ENCODE measurements around the gene CAMKMT. TPM values are rescaled to one million over a fixed set of nuclear protein-coding genes. Genes with fewer than 3 reads are reported as not detected.

Gene CAMKMT
- total and polyA plus RNA-seq, 2 experiments from 2014 or later: 26.5 to 29.5 TPM

DNA sequence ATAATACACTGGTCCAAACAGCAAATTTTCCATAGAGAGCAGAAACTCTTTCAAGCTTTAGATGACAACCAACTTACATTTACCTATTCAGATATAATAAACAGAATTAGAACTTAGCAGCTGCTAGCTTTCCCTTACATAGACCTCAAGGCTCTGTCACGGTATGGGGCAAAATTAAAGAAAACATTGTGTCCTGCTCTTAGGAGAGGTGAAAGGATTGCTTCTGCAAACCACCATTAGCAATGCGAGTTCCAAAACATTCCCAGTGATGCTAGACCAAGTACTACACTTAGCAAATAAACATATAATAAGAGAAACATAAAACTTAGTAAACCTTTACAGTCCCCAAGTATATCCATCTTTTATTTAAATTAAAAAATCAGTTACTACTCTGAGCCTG is 183.3 kb downstream of the CAMKMT start (continued):
- TF ChIP-seq, protein P1, sequence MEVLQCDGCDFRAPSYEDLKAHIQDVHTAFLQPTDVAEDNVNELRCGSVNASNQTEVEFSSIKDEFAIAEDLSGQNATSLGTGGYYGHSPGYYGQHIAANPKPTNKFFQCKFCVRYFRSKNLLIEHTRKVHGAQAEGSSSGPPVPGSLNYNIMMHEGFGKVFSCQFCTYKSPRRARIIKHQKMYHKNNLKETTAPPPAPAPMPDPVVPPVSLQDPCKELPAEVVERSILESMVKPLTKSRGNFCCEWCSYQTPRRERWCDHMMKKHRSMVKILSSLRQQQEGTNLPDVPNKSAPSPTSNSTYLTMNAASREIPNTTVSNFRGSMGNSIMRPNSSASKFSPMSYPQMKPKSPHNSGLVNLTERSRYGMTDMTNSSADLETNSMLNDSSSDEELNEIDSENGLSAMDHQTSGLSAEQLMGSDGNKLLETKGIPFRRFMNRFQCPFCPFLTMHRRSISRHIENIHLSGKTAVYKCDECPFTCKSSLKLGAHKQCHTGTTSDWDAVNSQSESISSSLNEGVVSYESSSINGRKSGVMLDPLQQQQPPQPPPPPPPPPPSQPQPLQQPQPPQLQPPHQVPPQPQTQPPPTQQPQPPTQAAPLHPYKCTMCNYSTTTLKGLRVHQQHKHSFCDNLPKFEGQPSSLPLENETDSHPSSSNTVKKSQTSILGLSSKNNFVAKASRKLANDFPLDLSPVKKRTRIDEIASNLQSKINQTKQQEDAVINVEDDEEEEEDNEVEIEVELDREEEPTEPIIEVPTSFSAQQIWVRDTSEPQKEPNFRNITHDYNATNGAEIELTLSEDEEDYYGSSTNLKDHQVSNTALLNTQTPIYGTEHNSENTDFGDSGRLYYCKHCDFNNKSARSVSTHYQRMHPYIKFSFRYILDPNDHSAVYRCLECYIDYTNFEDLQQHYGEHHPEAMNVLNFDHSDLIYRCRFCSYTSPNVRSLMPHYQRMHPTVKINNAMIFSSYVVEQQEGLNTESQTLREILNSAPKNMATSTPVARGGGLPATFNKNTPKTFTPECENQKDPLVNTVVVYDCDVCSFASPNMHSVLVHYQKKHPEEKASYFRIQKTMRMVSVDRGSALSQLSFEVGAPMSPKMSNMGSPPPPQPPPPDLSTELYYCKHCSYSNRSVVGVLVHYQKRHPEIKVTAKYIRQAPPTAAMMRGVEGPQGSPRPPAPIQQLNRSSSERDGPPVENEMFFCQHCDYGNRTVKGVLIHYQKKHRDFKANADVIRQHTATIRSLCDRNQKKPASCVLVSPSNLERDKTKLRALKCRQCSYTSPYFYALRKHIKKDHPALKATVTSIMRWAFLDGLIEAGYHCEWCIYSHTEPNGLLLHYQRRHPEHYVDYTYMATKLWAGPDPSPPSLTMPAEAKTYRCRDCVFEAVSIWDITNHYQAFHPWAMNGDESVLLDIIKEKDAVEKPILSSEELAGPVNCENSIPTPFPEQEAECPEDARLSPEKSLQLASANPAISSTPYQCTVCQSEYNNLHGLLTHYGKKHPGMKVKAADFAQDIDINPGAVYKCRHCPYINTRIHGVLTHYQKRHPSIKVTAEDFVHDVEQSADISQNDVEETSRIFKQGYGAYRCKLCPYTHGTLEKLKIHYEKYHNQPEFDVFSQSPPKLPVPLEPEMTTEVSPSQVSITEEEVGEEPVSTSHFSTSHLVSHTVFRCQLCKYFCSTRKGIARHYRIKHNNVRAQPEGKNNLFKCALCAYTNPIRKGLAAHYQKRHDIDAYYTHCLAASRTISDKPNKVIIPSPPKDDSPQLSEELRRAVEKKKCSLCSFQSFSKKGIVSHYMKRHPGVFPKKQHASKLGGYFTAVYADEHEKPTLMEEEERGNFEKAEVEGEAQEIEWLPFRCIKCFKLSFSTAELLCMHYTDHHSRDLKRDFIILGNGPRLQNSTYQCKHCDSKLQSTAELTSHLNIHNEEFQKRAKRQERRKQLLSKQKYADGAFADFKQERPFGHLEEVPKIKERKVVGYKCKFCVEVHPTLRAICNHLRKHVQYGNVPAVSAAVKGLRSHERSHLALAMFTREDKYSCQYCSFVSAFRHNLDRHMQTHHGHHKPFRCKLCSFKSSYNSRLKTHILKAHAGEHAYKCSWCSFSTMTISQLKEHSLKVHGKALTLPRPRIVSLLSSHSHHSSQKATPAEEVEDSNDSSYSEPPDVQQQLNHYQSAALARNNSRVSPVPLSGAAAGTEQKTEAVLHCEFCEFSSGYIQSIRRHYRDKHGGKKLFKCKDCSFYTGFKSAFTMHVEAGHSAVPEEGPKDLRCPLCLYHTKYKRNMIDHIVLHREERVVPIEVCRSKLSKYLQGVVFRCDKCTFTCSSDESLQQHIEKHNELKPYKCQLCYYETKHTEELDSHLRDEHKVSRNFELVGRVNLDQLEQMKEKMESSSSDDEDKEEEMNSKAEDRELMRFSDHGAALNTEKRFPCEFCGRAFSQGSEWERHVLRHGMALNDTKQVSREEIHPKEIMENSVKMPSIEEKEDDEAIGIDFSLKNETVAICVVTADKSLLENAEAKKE (CRISPR knock-in tag; IDR thresholded peaks at IDR 0.05): no peak
- TF ChIP-seq, protein P2, sequence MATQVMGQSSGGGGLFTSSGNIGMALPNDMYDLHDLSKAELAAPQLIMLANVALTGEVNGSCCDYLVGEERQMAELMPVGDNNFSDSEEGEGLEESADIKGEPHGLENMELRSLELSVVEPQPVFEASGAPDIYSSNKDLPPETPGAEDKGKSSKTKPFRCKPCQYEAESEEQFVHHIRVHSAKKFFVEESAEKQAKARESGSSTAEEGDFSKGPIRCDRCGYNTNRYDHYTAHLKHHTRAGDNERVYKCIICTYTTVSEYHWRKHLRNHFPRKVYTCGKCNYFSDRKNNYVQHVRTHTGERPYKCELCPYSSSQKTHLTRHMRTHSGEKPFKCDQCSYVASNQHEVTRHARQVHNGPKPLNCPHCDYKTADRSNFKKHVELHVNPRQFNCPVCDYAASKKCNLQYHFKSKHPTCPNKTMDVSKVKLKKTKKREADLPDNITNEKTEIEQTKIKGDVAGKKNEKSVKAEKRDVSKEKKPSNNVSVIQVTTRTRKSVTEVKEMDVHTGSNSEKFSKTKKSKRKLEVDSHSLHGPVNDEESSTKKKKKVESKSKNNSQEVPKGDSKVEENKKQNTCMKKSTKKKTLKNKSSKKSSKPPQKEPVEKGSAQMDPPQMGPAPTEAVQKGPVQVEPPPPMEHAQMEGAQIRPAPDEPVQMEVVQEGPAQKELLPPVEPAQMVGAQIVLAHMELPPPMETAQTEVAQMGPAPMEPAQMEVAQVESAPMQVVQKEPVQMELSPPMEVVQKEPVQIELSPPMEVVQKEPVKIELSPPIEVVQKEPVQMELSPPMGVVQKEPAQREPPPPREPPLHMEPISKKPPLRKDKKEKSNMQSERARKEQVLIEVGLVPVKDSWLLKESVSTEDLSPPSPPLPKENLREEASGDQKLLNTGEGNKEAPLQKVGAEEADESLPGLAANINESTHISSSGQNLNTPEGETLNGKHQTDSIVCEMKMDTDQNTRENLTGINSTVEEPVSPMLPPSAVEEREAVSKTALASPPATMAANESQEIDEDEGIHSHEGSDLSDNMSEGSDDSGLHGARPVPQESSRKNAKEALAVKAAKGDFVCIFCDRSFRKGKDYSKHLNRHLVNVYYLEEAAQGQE (IDR thresholded peaks at IDR 0.05; ENCODE audit: unreplicated experiment): no peak
- TF ChIP-seq NANOG (IDR thresholded peaks at IDR 0.05; ENCODE audit: borderline replicate concordance) (no peak), ZNF114 (CRISPR knock-in tag; IDR thresholded peaks at IDR 0.05) (no peak), JUNB (IDR thresholded peaks at IDR 0.05; ENCODE audit: unreplicated experiment) (no peak), CREB1 (CRISPR knock-in tag; IDR thresholded peaks at IDR 0.05; ENCODE audit: low read depth) (no peak)

Measured in GM23338 (cell line).